WTC11 (cell line): ENCODE results near the gene PPM1A. TPM values are rescaled to one million over a fixed set of nuclear protein-coding genes. Genes with fewer than 3 reads are reported as not detected.

ENCODE experiments used
- ATAC-seq: fragments of 200-7000 bp; cut with Tn5 transposase; 2 replicates; pipeline ENCODE4 v1.10.0; 2021; ENCODE audit warnings: mild to moderate bottlenecking, moderate library complexity
- CTCF ChIA-PET: fragments of 300-600 bp; sonication (Branson Sonifier 250); formaldehyde crosslinking; loops from one replicate; lab custom pipeline; 2021; ENCODE audit warnings: antibody characterized with exemption; lab: Charles Lee
- POLR2A ChIA-PET: fragments of 350-600 bp; sonication (Branson Sonifier 250); formaldehyde crosslinking; loops from one replicate; lab custom pipeline; 2021; ENCODE audit warnings: antibody characterized with exemption; lab: Charles Lee
- DNase-seq: peaks from one replicate; pipeline ENCODE4 v3.0.0; 2021; ENCODE audit warnings: low spot score
- H3K27ac Mint-ChIP-seq: 2 replicates; pipeline ENCODE4 v1.8.0; 2021; ENCODE audit warnings: mixed read lengths
- H3K27me3 Mint-ChIP-seq: 2 replicates; pipeline ENCODE4 v1.8.0; 2021; ENCODE audit warnings: low read depth, mild to moderate bottlenecking, moderate library complexity, mixed read lengths
- H3K36me3 Mint-ChIP-seq: 2 replicates; pipeline ENCODE4 v1.8.0; 2021; ENCODE audit warnings: mixed read lengths
- H3K4me1 Mint-ChIP-seq: 2 replicates; pipeline ENCODE4 v1.8.0; 2022; ENCODE audit warnings: mixed read lengths
- H3K4me3 Mint-ChIP-seq: 2 replicates; pipeline ENCODE4 v1.8.0; 2021; ENCODE audit warnings: mild to moderate bottlenecking, moderate library complexity, mixed read lengths
- H3K9me3 Mint-ChIP-seq: 2 replicates; pipeline ENCODE4 v1.8.0; 2021; ENCODE audit warnings: mixed read lengths
- ATF1 ChIP-seq: sonication (generic); formaldehyde crosslinking; IDR thresholded peaks from 2 replicates; pipeline ENCODE4 v1.8.1; 2023; ENCODE audit warnings: mild to moderate bottlenecking, moderate library complexity, missing genetic modification reagents
- ATF6 ChIP-seq: sonication (generic); formaldehyde crosslinking; IDR thresholded peaks from 2 replicates; pipeline ENCODE4 v1.8.1; 2023; ENCODE audit warnings: mild to moderate bottlenecking, missing genetic modification reagents
- CBFB ChIP-seq: sonication (generic); formaldehyde crosslinking; IDR thresholded peaks from 2 replicates; pipeline ENCODE4 v1.8.1; 2022; ENCODE audit warnings: mild to moderate bottlenecking, low read depth, missing genetic modification reagents
- CREM ChIP-seq: sonication (generic); formaldehyde crosslinking; IDR thresholded peaks from 2 replicates; pipeline ENCODE4 v1.8.1; 2022; ENCODE audit warnings: mild to moderate bottlenecking, missing genetic modification reagents, moderate library complexity
- E2F5 ChIP-seq: sonication (generic); formaldehyde crosslinking; IDR thresholded peaks from 2 replicates; pipeline ENCODE4 v1.8.1; 2022; ENCODE audit warnings: mild to moderate bottlenecking, moderate library complexity, missing genetic modification reagents
- EMX1 ChIP-seq: fragments of 250-450 bp; sonication (Bioruptor Pico); IDR thresholded peaks from 2 replicates; pipeline ENCODE4 v1.8.0; 2021; ENCODE audit warnings: mild to moderate bottlenecking
- FOXK1 ChIP-seq: sonication (generic); formaldehyde crosslinking; IDR thresholded peaks from 2 replicates; pipeline ENCODE4 v1.8.0; 2022; ENCODE audit warnings: mild to moderate bottlenecking, moderate library complexity, missing genetic modification reagents
- GRHL2 ChIP-seq: fragments of 250-450 bp; sonication (Bioruptor Pico); IDR thresholded peaks from 2 replicates; pipeline ENCODE4 v1.8.0; 2022; ENCODE audit warnings: mild to moderate bottlenecking, moderate library complexity; ENCODE audit not compliant: insufficient replicate concordance, severe bottlenecking
- SP1 ChIP-seq: sonication (generic); formaldehyde crosslinking; conservative IDR thresholded peaks from 2 replicates; pipeline ENCODE4 v1.8.1; 2022; ENCODE audit warnings: missing genetic modification reagents
- ZBTB43 ChIP-seq: sonication (generic); formaldehyde crosslinking; IDR thresholded peaks from 2 replicates; pipeline ENCODE4 v1.8.1; 2023; ENCODE audit warnings: mild to moderate bottlenecking, missing genetic modification reagents
- ZMAT4 ChIP-seq: fragments of 250-450 bp; sonication (Bioruptor Pico); IDR thresholded peaks from 2 replicates; pipeline ENCODE4 v1.9.0; 2021; ENCODE audit warnings: mild to moderate bottlenecking
- ZNF423 ChIP-seq: fragments of 250-450 bp; sonication (Bioruptor Pico); IDR thresholded peaks from 2 replicates; pipeline ENCODE4 v2.1.2; 2022; ENCODE audit warnings: mild to moderate bottlenecking, moderate library complexity
- ZNF512 ChIP-seq: sonication (generic); formaldehyde crosslinking; IDR thresholded peaks from 2 replicates; pipeline ENCODE4 v1.8.1; 2022; ENCODE audit warnings: missing genetic modification reagents, borderline replicate concordance
- total RNA-seq: library from RNA; stranded (reverse); gene quantifications from 3 replicates; pipeline ENCODE4 v1.2.3, GENCODE V29; 2021
- TF ChIP-seq, protein P1 (sequence below): sonication (generic); formaldehyde crosslinking; IDR thresholded peaks from 2 replicates; pipeline ENCODE4 v1.8.0; 2022; ENCODE audit warnings: missing genetic modification reagents

The PPM1A gene
- total RNA-seq, 1 experiment from 2014 or later = 52.5 TPM

DNA sequence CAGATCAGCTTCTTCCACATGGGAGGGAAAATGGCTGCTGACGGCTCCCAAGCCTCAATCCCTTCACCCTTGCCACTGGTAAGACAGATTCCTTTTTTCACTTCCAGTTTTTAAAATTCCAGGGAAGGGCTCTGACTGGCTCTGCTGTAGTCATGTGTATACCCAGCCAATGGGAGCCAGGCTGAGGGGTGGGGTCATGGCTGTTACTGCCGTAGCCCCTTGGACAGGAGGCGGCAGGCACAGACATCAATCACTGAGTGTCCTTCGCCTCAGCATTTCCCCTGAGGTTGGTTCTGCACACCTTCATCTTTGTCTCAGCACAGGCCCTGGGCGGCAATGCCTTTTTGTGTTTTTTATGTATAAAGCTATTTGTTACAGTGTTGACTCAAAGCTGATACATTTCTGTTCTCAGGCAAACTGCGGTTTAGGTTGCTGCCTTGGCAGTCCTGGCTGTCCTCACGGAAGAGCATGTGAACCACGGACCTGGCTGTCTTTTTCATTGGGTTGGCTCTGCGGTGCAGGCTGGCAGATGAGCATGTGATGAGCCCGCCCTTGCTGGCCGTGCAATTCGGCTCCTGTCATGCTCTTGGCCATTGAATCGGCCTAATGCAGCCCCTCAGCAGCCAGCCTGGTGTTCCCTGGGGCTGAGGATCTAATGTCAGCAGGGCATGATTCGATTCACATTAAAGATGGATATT lies 74.3 kb downstream of the PPM1A start:
- no peak for TF ChIP-seq FOXK1 (CRISPR knock-in tag)
- TF ChIP-seq ATF1 = no peak
- no peak for TF ChIP-seq CREM (CRISPR knock-in tag)
- TF ChIP-seq EMX1 = 0 out of 2 replicates have a peak, but pooled peaks have one; percentile 0
- POLR2A ChIA-PET = interaction anchor here (1.2 kb wide), 1 partner anchor 74 kb away, joined by 3 read pairs; the partner anchor contains the start of gene PPM1A
- CTCF ChIA-PET = interaction anchor here (2.5 kb wide), 1 partner anchor 57 kb away, joined by 13 read pairs; no protein-coding TSS in a partner anchor
- Mint-ChIP-seq H3K27me3 (no peaks in the 10 kb centered on the region; the same call in none of the 2 replicates), H3K27ac (no peak overlapping the region), H3K9me3 (peaks cover 21% of the 10 kb centered on the region), H3K4me1 (peaks cover 49% of the 10 kb centered on the region), H3K4me3 (no peak overlapping the region), H3K36me3 (peaks cover 22% of the 10 kb centered on the region)
- DNase-seq (no peak), ATAC-seq (peak; percentile 59)

GRCh38 chr14:60324837-60325236 lies 75.8 kb downstream of the PPM1A start:
- CTCF ChIA-PET = interaction anchor here (0.6 to 2.5 kb wide), 3 partner anchors 59 to 236 kb away, joined by 3 to 13 read pairs (median 5); no protein-coding TSS in a partner anchor

GRCh38 chr14:60326274-60326673 lies 77.3 kb downstream of the PPM1A start:
- Mint-ChIP-seq H3K36me3 (0 out of 2 replicates have a peak, but pooled peaks cover 3% of the 10 kb centered on the region), H3K9me3 (no peaks in the 10 kb centered on the region; the same call in 1 of the 2 replicates), H3K4me1 (peaks cover 50% of the 10 kb centered on the region), H3K27ac (no peak overlapping the region), H3K4me3 (no peak overlapping the region), H3K27me3 (no peaks in the 10 kb centered on the region; the same call in none of the 2 replicates)
- ATAC-seq (no peak), DNase-seq (no peak)
- ChIA-PET POLR2A (interaction anchor here (2.5 kb wide), 1 partner anchor 77 kb away, joined by 8 read pairs; the partner anchor contains the start of gene PPM1A), CTCF (interaction anchor here (1.1 to 2.5 kb wide), 3 partner anchors 16 to 76 kb away, joined by 4 to 15 read pairs (median 7); no protein-coding TSS in a partner anchor)
- TF ChIP-seq ATF6 (CRISPR knock-in tag) = no peak
- TF ChIP-seq, protein P1, sequence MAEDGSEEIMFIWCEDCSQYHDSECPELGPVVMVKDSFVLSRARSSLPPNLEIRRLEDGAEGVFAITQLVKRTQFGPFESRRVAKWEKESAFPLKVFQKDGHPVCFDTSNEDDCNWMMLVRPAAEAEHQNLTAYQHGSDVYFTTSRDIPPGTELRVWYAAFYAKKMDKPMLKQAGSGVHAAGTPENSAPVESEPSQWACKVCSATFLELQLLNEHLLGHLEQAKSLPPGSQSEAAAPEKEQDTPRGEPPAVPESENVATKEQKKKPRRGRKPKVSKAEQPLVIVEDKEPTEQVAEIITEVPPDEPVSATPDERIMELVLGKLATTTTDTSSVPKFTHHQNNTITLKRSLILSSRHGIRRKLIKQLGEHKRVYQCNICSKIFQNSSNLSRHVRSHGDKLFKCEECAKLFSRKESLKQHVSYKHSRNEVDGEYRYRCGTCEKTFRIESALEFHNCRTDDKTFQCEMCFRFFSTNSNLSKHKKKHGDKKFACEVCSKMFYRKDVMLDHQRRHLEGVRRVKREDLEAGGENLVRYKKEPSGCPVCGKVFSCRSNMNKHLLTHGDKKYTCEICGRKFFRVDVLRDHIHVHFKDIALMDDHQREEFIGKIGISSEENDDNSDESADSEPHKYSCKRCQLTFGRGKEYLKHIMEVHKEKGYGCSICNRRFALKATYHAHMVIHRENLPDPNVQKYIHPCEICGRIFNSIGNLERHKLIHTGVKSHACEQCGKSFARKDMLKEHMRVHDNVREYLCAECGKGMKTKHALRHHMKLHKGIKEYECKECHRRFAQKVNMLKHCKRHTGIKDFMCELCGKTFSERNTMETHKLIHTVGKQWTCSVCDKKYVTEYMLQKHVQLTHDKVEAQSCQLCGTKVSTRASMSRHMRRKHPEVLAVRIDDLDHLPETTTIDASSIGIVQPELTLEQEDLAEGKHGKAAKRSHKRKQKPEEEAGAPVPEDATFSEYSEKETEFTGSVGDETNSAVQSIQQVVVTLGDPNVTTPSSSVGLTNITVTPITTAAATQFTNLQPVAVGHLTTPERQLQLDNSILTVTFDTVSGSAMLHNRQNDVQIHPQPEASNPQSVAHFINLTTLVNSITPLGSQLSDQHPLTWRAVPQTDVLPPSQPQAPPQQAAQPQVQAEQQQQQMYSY = no peak
- no peak for TF ChIP-seq ZNF423 (CRISPR knock-in tag)
- no peak for TF ChIP-seq ZBTB43 (CRISPR knock-in tag)
- TF ChIP-seq ZMAT4 (CRISPR knock-in tag) = no peak

More at GRCh38 chr14:60324837-60325236, 75.8 kb downstream of the PPM1A start:
- H3K27ac Mint-ChIP-seq = peak overlapping the region; percentile 67; the same call in 1 of the 2 replicates
- H3K4me3 Mint-ChIP-seq = no peak overlapping the region
- H3K36me3 Mint-ChIP-seq = peaks cover 12% of the 10 kb centered on the region; the same call in 1 of the 2 replicates
- POLR2A ChIA-PET = no interaction called here
- no peaks in the 10 kb centered on the region; the same call in none of the 2 replicates for H3K27me3 Mint-ChIP-seq
- no peak for TF ChIP-seq E2F5
- no peak for TF ChIP-seq CBFB (CRISPR knock-in tag)
- TF ChIP-seq GRHL2 (CRISPR knock-in tag) = no peak
- TF ChIP-seq SP1 (CRISPR knock-in tag) = no peak
- TF ChIP-seq ZNF512 = 0 out of 2 replicates have a peak, but pooled peaks have one; percentile 38
- no peak for ATAC-seq
- H3K4me1 Mint-ChIP-seq = peaks cover 43% of the 10 kb centered on the region
- H3K9me3 Mint-ChIP-seq = peaks cover 11% of the 10 kb centered on the region
- DNase-seq = no peak
